Forelimb muscle (tissue), 1 donor: ENCODE results near the gene GLTP. TPM values are rescaled to one million over a fixed set of nuclear protein-coding genes. Genes with fewer than 3 reads are reported as not detected.
"Not testable (repeated sequence)": the region's sequence is repeated elsewhere in the genome, so short reads cannot be mapped to it uniquely, and the experiment has no call there.

ENCODE experiments used
- DNase-seq: peaks from one replicate; pipeline ENCODE4 v3.0.0-alpha.2; 2013; ENCODE audit warnings: low read depth
- polyA plus RNA-seq: library from polyadenylated mRNA; unstranded; fragments of 120-200 nt; gene quantifications from one replicate; pipeline ENCODE4 v1.2.1, GENCODE V29; 2013; ENCODE audit not compliant: insufficient read length

GLTP gene
- polyA plus RNA-seq = 19.3 TPM

GRCh38 chr12:109880043-109880931 lies at the start of gene GLTP:
TSS of gene GLTP (minus strand) at chr12:109880541. CDS start at chr12:109880374, 167 bp downstream.
- DNase-seq = peak; percentile 59

GRCh38 chr12:109929326-109929725 lies 49.0 kb upstream of the GLTP start:
- not testable (repeated sequence) for DNase-seq

GRCh38 chr12:109928058-109928656 lies 47.8 kb upstream of the GLTP start:
- no peak for DNase-seq

GRCh38 chr12:109927622-109928021 lies 47.3 kb upstream of the GLTP start:
- DNase-seq = no peak

GRCh38 chr12:109926488-109927210 lies 46.3 kb upstream of the GLTP start:
- DNase-seq = no peak

- DNase-seq = no peak
Measured at GRCh38 chr12:109926016-109926415, 45.7 kb upstream of the GLTP start.

GRCh38 chr12:109925185-109925840 lies 45.0 kb upstream of the GLTP start:
- DNase-seq = no peak

- DNase-seq = no peak
Measured at GRCh38 chr12:109923481-109924245, 43.3 kb upstream of the GLTP start.

GRCh38 chr12:109923038-109923437 lies 42.7 kb upstream of the GLTP start:
- no peak for DNase-seq

- DNase-seq = no peak
Measured at GRCh38 chr12:109921982-109922381, 41.6 kb upstream of the GLTP start.

GRCh38 chr12:109920261-109920780 lies 40.0 kb upstream of the GLTP start:
- no peak for DNase-seq

GRCh38 chr12:109919456-109919855 lies 39.1 kb upstream of the GLTP start:
- DNase-seq = no peak

- no peak for DNase-seq
Measured at GRCh38 chr12:109916045-109916444, 35.7 kb upstream of the GLTP start.

GRCh38 chr12:109915171-109916040 lies 35.1 kb upstream of the GLTP start:
- DNase-seq = no peak

GRCh38 chr12:109914461-109914860 lies 34.1 kb upstream of the GLTP start:
- no peak for DNase-seq

GRCh38 chr12:109912855-109913321 lies 32.5 kb upstream of the GLTP start:
- no peak for DNase-seq

- no peak for DNase-seq
Measured at GRCh38 chr12:109910969-109911348, 30.6 kb upstream of the GLTP start.

- DNase-seq = no peak
Measured at GRCh38 chr12:109910254-109910968, 30.1 kb upstream of the GLTP start.

GRCh38 chr12:109905301-109905700 lies 25.0 kb upstream of the GLTP start:
- no peak for DNase-seq
